HEK293T (cell line): ENCODE results near the gene IL6.
"Not testable (repeated sequence)": the region's sequence is repeated elsewhere in the genome, so short reads cannot be mapped to it uniquely, and the experiment has no call there.

Experiments
- BHLHE40 ChIP-seq: fragments of 450-650 bp; IDR thresholded peaks from 2 replicates; pipeline ENCODE4 v1.6.1; 2016; ENCODE audit warnings: mild to moderate bottlenecking, moderate library complexity, borderline replicate concordance
- ELF4 ChIP-seq: fragments of 450-650 bp; IDR thresholded peaks from 2 replicates; pipeline ENCODE4 v1.6.1; 2017; ENCODE audit warnings: antibody characterized with exemption
- FOXA1 ChIP-seq: fragments of 450-650 bp; IDR thresholded peaks from 2 replicates; pipeline ENCODE4 v1.6.1; 2016; ENCODE audit warnings: mild to moderate bottlenecking
- FOXK2 ChIP-seq: fragments of 450-650 bp; IDR thresholded peaks from 2 replicates; pipeline ENCODE4 v1.6.1; 2016; ENCODE audit warnings: mild to moderate bottlenecking
- FOXM1 ChIP-seq: fragments of 450-650 bp; IDR thresholded peaks from 2 replicates; pipeline ENCODE4 v1.6.1; 2017; ENCODE audit warnings: mild to moderate bottlenecking, borderline replicate concordance
- HDGF ChIP-seq: fragments of 450-650 bp; IDR thresholded peaks from 2 replicates; pipeline ENCODE4 v1.6.1; 2017; ENCODE audit warnings: antibody characterized with exemption, borderline replicate concordance
- LEF1 ChIP-seq: fragments of 450-650 bp; IDR thresholded peaks from 2 replicates; pipeline ENCODE4 v1.6.1; 2017; ENCODE audit warnings: mild to moderate bottlenecking, borderline replicate concordance
- NFRKB ChIP-seq: fragments of 450-650 bp; IDR thresholded peaks from 2 replicates; pipeline ENCODE4 v1.6.1; 2016; ENCODE audit warnings: mild to moderate bottlenecking, moderate library complexity
- SUZ12 ChIP-seq: fragments of 450-650 bp; IDR thresholded peaks from 2 replicates; pipeline ENCODE4 v1.6.1; 2016; ENCODE audit warnings: mild to moderate bottlenecking
- TARDBP ChIP-seq: fragments of 450-650 bp; IDR thresholded peaks from 2 replicates; pipeline ENCODE4 v1.6.1; 2016
- TF ChIP-seq, protein P1 (sequence below): fragments of 450-650 bp; IDR thresholded peaks from 2 replicates; pipeline ENCODE4 v1.6.1; 2016

DNA sequence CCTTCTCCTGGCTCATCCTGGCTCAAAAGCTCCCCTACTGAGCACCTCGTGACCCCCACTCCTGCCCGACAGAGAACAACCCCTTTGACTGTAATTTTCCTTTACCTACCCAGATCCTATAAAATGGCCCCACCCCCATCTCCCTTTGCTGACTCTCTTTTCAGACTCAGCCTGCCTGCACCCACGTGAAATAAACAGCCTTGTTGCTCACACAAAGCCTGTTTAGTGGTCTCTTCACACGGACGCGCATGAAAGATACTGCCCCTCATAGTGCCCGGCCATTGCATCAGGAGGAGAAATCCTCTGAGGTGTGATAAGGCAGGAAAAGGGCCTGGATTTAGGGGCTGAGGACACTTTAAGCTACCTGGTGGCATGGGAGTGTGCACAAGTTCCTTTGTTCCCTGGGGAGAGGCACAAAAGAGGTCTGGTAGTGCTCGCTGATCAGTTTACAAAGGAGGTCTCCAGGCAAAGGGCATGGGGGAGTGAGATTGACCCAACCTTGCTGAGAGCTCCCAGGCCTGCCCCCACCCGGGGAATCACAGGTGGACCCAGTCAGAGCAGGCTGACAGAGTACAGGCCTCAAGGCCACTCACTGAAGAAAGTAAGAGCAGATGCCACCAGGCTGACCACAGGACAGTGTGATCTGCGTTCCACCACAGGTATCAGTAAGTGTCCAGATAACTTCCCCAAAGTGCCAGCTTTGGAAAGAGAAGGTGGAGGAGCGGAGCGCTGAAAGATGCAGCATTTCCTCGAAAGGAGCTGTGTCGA is 17.8 kb upstream of the IL6 start:
- not testable (repeated sequence) for TF ChIP-seq HDGF, LEF1, FOXK2, ELF4, BHLHE40, FOXM1, TARDBP, SUZ12, FOXA1, NFRKB
- TF ChIP-seq, protein P1, sequence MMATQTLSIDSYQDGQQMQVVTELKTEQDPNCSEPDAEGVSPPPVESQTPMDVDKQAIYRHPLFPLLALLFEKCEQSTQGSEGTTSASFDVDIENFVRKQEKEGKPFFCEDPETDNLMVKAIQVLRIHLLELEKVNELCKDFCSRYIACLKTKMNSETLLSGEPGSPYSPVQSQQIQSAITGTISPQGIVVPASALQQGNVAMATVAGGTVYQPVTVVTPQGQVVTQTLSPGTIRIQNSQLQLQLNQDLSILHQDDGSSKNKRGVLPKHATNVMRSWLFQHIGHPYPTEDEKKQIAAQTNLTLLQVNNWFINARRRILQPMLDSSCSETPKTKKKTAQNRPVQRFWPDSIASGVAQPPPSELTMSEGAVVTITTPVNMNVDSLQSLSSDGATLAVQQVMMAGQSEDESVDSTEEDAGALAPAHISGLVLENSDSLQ: not testable (repeated sequence)
